SW 1271 (cell line): ENCODE results near the gene NUDT8.
"Not testable (repeated sequence)": the region's sequence is repeated elsewhere in the genome, so short reads cannot be mapped to it uniquely, and the experiment has no call there.

Source experiments
- DNase-seq, 2 experiments: peaks; one replicate each; lab custom pipeline; 2025; lab: John Stamatoyannopoulos, UW

Gene NUDT8

GRCh38 chr11:67613313-67613959 lies 16.3 kb downstream of the NUDT8 start:
- no peak for DNase-seq

DNA sequence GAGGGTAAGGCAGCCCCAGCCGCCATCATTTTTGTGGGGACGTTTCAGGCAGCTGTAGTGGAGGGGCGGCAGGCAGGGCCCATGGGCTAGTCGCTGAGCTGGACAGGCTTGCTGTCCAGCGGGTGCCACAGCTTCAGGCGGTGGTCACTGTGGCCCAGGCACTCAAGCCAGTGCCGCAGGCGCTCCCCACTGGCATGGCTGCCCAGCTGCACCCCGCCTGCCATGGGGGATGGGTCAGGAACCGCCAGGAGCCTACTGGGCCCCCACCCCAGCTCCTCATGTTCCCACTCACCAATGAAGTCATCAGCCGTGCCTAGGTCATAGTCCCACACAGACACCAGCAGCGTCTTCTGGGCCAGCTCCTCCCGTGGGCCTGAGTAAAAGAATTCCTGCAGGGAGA lies 17.0 kb downstream of the NUDT8 start:
- no peak for DNase-seq

DNA sequence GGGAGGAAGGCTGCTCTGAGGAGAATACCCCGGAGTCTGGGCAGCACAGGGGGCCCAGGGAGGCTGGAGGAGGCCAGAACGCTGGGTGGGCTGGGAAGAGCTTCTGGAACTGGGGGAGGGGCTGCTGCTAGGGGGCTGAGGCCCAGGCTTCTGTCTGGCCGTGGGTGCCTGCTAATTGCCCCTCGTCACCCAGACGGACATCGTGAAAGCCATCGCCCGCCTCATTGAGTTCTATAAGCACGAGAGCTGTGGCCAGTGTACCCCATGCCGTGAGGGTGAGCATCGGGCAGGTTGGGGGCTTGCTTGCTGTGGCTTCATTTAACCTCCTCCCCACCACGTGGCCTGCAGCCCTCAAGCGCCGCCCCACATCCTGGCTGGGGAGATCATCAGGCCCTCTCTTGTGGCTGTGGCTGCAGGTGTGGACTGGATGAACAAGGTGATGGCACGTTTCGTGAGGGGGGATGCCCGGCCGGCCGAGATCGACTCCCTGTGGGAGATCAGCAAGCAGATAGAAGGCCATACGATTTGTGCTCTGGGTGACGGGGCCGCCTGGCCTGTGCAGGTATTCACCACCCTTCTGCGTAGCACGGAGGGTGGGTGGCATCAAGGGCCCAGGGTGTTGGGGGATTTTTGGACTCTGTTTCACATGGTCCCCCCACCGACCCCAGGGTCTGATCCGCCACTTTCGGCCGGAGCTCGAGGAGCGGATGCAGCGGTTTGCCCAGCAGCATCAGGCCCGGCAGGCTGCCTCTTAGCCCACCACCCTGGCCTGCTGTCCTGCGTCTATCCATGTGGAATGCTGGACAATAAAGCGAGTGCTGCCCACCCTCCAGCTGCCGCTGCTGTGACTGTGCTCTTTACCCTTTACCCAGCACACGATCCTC lies 17.8 kb downstream of the NUDT8 start:
- DNase-seq: no peak

DNA sequence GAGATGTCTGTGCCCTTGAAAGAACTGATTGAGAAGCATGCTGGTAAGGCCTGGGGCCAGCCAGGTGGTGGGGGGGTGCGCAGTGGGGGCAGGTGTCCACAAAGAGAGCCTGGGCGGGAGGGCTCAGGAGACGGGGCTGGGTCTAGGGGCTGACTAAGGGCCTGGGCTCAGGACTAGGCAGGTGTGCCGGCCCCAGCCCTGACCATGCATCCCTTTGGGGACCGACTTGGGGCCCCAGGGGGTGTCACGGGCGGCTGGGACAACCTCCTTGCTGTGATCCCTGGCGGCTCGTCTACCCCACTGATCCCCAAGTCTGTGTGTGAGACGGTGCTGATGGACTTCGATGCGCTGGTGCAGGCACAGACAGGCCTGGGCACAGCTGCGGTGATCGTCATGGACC lies 18.6 kb downstream of the NUDT8 start:
- no peak for DNase-seq

GRCh38 chr11:67610302-67610868 lies 19.4 kb downstream of the NUDT8 start:
- DNase-seq: no peak

DNA sequence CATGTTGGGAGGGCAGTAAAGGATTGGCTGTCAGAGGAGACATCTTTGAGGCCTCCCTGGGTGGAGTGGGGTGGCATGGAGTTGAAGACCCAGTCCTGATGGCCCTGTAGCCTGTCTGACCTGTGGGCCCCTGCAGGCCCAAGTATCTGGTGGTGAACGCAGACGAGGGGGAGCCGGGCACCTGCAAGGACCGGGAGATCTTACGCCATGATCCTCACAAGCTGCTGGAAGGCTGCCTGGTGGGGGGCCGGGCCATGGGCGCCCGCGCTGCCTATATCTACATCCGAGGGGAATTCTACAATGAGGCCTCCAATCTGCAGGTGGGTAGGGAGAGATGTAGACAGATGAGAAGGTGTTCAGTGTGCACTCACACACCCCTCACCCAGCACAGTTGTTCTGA lies 20.4 kb downstream of the NUDT8 start:
- DNase-seq: no peak

DNA sequence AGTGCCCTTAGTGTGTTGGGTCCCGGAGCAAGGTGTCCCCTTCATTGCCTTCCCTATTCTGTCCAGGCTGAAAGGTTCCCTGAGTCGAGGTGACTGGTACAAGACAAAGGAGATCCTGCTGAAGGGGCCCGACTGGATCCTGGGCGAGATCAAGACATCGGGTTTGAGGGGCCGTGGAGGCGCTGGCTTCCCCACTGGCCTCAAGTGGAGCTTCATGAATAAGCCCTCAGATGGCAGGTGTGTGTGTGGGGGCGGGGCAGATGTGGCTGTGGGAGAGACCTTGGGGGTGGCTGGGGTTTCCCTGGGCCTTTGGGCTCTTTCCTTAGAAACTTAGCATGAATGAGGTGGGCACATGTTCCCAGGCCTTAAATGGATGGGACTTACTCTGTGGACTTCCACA lies 21.3 kb downstream of the NUDT8 start:
- DNase-seq: no peak

DNA sequence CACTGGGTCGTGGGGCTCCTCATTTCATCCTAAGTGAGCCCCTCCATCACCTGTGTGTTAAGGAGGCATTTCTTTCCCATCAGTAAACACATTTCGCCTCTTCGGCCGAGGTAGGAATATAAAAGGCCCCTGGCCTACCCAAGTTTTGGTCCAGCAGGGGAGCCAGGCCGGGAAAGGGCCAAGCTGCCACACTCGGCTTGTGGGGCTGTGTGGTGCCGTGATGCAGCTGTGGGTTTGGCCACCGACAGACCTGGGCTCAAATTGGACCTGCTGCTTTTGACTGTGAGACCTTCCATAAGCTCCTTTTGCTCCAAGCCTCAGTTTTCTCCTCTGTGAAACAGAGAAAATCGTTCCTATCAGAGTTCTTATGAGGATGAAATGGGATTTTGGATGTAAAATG lies 22.2 kb downstream of the NUDT8 start:
- no peak for DNase-seq

- DNase-seq: peak; percentile 86 to 93
Measured at GRCh38 chr11:67606492-67607295, 23.0 kb downstream of the NUDT8 start, which contains the start of gene NDUFV1. Gene NDUFV1 (plus strand): TSS chr11:67606936. CDS start chr11:67607005, 69 bp downstream.

DNA sequence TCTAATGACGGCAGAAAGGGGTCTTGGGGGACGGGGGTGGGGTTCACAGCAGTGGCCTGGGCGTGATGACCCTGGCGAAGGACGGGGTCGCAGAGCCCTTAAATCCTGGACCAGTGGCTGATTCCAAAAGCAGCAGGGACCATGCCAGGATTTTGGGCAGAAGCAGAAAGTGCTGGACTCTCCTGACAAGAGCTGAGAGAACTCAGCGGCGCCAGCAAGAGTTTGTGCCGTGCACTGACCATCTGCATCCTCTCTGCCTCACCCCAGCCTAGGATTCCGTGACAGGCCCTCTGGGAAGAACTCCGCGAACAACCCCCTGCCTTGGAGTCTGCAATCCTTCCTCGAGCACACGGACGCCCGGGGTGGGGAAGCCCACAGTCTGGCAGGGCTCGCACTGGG lies 23.6 kb downstream of the NUDT8 start:
- DNase-seq: no peak

GRCh38 chr11:67605231-67606011 lies 24.3 kb downstream of the NUDT8 start:
- no peak for DNase-seq

GRCh38 chr11:67604815-67605214 lies 24.9 kb downstream of the NUDT8 start:
- DNase-seq: no peak

- DNase-seq: not testable (repeated sequence)
Measured at GRCh38 chr11:67604119-67604518, 25.6 kb downstream of the NUDT8 start.

- DNase-seq: no peak
Measured at GRCh38 chr11:67601098-67601497, 28.6 kb downstream of the NUDT8 start.

- DNase-seq: no peak
Measured at GRCh38 chr11:67600324-67601029, 29.3 kb downstream of the NUDT8 start.

- no peak for DNase-seq
Measured at GRCh38 chr11:67599149-67599548, 30.6 kb downstream of the NUDT8 start.

DNA sequence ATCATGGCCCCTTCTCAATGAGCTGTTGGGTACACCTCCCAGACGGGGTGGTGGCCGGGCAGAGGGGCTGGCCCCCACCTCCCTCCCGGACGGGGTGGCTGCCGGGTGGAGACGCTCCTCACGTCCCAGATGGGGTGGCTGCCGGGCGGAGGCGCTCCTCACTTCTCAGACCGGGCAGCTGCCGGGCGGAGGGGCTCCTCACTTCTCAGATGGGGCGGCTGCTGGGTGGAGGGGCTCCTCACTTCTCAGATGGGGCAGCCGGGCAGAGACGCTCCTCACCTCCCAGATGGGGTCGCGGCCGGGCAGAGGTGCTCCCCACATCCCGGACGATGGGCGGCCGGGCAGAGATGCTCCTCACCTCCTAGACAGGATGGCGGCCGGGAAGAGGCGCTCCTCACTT lies 31.8 kb downstream of the NUDT8 start:
- DNase-seq: not testable (repeated sequence)

DNA sequence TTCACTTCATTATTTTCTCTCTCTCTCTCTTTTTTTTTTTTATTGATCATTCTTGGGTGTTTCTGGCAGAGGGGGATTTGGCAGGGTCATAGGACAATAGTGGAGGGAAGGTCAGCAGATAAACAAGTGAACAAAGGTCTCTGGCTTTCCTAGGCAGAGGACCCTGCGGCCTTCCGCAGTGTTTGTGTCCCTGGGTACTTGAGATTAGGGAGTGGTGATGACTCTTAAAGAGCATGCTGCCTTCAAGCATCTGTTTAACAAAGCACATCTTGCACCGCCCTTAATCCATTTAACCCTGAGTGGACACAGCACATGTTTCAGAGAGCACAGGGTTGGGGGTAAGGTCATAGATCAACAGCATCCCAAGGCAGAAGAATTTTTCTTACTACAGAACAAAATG lies 32.3 kb downstream of the NUDT8 start:
- DNase-seq: not testable (repeated sequence)

- no peak for DNase-seq
Measured at GRCh38 chr11:67596753-67597300, 32.9 kb downstream of the NUDT8 start.

DNA sequence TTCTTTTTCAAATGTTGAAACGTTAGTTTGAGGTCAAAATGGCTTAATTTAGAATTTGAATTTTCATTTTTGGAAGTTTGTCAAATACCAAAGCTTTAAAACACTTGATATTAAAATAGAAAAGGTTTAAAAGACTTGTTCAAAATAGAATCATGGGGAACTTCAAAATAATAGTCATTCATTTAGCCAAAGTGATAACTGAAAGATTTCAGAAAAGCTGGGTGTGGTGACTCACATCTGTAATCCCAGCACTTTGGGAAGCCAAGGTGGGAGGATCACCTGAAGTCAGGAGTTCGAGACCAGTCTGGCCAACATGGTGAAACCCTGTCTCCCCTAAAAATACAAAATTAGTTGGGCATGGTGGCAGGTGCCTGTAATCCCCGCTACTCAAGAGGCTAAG lies 35.3 kb downstream of the NUDT8 start:
- DNase-seq: no peak

GRCh38 chr11:67593565-67593905 lies 36.2 kb downstream of the NUDT8 start:
- no peak for DNase-seq
